H1 (cell line): ENCODE results near the gene TC2N.

Source experiments
- ASH2L ChIP-seq: fragments of 200-600, 300-600 bp; sonication (generic); IDR thresholded peaks from one replicate; pipeline ENCODE4 v1.7.1; 2017; ENCODE audit warnings: low read length
- CHD1 ChIP-seq: IDR thresholded peaks from 2 replicates; pipeline ENCODE4 v1.6.1; 2012; ENCODE audit warnings: low read depth, low read length, improper control_type of control experiment
- CHD2 ChIP-seq: IDR thresholded peaks from 2 replicates; pipeline ENCODE4 v1.6.1; 2012; ENCODE audit warnings: low read length, improper control_type of control experiment
- EZH2 ChIP-seq: fragments of 200-600 bp; sonication (generic); IDR thresholded peaks from 2 replicates; pipeline ENCODE4 v1.7.1; 2012; ENCODE audit warnings: low read depth, mild to moderate bottlenecking, moderate library complexity, low read length, inconsistent platforms; ENCODE audit not compliant: severe bottlenecking
- GABPA ChIP-seq: IDR thresholded peaks from 2 replicates; pipeline ENCODE4 v1.6.1; 2011; ENCODE audit warnings: mild to moderate bottlenecking, low read length, moderate library complexity, borderline replicate concordance; ENCODE audit not compliant: insufficient read depth
- JUN ChIP-seq: IDR thresholded peaks from 2 replicates; pipeline ENCODE4 v1.6.1; 2011; ENCODE audit warnings: low read depth, mild to moderate bottlenecking, improper control_type of control experiment, low read length
- KDM1A ChIP-seq: fragments of 200-600, 300-600 bp; sonication (generic); IDR thresholded peaks from 2 replicates; pipeline ENCODE4 v1.7.1; 2016; ENCODE audit warnings: mild to moderate bottlenecking, low read length, borderline replicate concordance
- MAFK ChIP-seq: IDR thresholded peaks from 2 replicates; pipeline ENCODE4 v1.6.1; 2012; ENCODE audit warnings: low read depth, mild to moderate bottlenecking, improper control_type of control experiment, low read length
- PHF8 ChIP-seq: fragments of 200-600 bp; sonication (generic); conservative IDR thresholded peaks from 2 replicates; pipeline ENCODE4 v1.7.1; 2012; ENCODE audit warnings: low read depth, mild to moderate bottlenecking, inconsistent platforms, low read length, moderate library complexity
- YY1 ChIP-seq: IDR thresholded peaks from 2 replicates; pipeline ENCODE4 v1.6.1; 2011; ENCODE audit warnings: low read depth, mild to moderate bottlenecking, low read length
- TF ChIP-seq, protein P1 (sequence below), 3 experiments: IDR thresholded peaks; 1 replicate in 2 of 3; 2 replicates in 1 of 3; pipeline versions ENCODE4 v1.5.1 to v1.6.1; 2011; ENCODE audit warnings: low read length in 3 of 3, mild to moderate bottlenecking in 3 of 3, inconsistent platforms in 2 of 3, low read depth in 1 of 3, moderate library complexity in 1 of 3; ENCODE audit not compliant: insufficient read depth in 1 of 3; ENCODE audit errors: control extremely low read depth in 1 of 3

DNA sequence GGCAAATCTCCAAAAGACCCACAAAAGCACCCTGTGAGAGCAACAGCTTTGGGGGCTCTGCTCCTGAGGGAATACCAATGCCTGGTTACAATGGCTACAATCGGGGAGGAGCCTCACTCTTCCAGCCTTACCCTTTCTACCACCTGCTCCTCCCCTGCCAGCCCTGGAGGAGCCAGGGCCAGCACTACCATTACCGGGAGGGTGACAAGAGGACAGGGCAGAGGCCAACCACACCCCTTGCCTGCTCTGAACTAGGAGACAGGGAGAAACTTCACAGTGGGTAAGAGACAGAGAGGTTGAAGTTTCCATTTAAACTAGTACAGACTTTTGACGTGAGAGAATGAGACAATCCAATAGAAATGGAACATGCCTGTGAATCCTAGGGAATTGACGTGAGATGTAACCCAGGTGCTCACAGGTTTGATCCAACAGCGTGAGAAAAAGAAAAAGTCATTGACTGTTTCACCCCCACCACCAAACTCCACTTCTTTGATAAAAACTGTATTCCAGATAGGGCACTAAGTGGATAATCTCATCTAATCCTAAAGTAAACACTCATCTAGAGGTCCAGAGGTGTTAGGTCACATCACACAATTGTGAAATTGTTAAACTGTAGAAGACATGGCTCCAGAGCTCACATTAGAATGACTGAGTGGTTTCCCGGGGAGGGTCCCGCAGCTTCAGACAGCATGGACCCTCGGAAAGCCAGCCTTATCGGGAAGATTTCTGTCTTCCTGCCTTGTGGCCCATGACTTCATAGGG, 8.4 kb upstream of the TC2N start:
- TF ChIP-seq YY1, result no peak
- TF ChIP-seq KDM1A, result no peak
- TF ChIP-seq, protein P1, sequence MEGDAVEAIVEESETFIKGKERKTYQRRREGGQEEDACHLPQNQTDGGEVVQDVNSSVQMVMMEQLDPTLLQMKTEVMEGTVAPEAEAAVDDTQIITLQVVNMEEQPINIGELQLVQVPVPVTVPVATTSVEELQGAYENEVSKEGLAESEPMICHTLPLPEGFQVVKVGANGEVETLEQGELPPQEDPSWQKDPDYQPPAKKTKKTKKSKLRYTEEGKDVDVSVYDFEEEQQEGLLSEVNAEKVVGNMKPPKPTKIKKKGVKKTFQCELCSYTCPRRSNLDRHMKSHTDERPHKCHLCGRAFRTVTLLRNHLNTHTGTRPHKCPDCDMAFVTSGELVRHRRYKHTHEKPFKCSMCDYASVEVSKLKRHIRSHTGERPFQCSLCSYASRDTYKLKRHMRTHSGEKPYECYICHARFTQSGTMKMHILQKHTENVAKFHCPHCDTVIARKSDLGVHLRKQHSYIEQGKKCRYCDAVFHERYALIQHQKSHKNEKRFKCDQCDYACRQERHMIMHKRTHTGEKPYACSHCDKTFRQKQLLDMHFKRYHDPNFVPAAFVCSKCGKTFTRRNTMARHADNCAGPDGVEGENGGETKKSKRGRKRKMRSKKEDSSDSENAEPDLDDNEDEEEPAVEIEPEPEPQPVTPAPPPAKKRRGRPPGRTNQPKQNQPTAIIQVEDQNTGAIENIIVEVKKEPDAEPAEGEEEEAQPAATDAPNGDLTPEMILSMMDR (IDR thresholded peaks at IDR 0.05; ENCODE audit: control extremely low read depth in 1 of 3, insufficient read depth in 1 of 3, low read depth in 1 of 3, low read length in 3 of 3), result no peak
- TF ChIP-seq GABPA, result no peak
- no peak for TF ChIP-seq CHD2
- TF ChIP-seq CHD1, result no peak
- no peak for TF ChIP-seq JUN
- no peak for TF ChIP-seq PHF8
- no peak for TF ChIP-seq ASH2L
- TF ChIP-seq MAFK, result no peak
- TF ChIP-seq EZH2, result no peak
